GM15510 (cell line): ENCODE measurements around the gene MID1.

Source experiments
- POLR2A ChIP-seq: IDR thresholded peaks from 3 replicates; pipeline ENCODE4 v1.6.1; 2011; ENCODE audit warnings: borderline replicate concordance; ENCODE audit not compliant: insufficient read length; ENCODE audit errors: extremely low read depth

The MID1 gene

DNA sequence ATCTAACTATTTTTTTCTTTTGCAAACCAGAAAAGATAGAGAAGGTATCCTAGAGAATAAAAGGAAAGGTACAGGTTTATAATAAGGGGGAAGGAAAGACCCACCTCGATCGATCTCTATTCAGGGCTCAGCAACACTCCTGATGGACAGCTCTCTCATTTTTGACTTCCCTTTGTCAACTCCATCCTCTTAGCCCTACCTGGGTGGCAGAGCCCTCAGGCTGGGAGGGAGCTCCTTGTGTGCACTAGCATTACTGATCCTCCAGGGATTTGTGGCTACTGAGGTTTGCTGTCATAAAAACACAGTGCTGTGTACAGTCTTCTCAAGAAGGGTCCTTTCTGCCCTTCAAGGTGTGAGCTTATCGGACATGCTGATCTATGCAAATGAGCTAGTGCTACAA is 111.0 kb downstream of the MID1 start:
- no peak for TF ChIP-seq POLR2A

DNA sequence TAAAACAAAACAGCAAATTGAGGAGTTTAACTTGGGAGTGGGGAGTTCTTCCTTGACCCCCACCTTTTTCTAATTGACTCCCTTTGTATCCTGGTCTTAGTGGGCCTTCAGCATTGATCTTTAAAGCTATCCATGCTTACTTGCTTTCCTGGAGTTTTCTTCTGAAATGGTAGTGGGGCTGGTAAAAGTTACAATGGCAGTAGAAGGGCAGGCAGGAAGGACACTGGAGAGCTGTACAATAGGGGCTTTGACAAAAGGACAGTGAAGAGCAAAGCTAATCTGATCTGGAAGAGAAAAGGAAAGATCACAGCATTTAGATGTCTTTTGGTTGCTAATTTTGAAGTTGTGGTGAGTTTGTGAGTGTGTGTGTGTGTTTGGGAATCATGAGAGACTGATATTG is 111.5 kb downstream of the MID1 start:
- TF ChIP-seq POLR2A = no peak

DNA sequence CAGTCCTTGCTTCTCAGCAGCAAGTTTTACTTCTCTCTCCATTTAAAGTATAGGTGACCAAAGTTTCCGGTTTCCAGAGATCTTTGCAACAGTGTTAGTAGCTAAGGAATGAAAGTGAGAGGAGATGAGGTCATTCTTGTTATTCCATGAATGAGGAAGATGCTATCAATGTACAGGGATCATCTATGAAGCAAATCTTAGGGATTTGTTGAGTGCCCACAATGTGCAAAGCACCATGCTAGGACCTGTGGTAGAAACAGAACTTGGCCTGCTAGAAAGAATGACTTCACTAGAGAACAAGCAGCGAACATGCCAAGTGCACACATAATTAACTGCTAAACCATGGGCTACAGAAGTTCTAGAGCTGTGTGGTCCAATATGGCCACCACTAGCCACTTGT is 112.5 kb downstream of the MID1 start:
- TF ChIP-seq POLR2A = no peak

DNA sequence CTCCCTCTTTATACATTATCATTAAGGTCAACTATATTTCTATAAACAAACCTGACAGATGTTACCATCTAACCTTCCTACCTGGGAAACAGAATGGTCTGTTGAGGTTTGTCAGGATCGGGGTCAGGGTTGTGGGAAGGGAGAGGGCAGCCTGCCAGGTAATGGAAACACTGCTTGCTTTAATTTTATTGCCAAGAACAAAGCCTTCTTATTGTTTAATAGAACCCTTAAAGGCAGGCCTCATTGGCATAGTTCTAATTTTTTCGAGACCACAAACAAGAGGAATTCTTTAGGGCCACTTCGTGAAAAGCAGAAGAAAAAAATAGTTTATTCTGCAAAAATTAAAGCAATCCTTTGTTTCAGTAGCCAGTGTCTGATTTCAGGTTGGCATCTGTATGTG is 113.2 kb downstream of the MID1 start:
- no peak for TF ChIP-seq POLR2A

DNA sequence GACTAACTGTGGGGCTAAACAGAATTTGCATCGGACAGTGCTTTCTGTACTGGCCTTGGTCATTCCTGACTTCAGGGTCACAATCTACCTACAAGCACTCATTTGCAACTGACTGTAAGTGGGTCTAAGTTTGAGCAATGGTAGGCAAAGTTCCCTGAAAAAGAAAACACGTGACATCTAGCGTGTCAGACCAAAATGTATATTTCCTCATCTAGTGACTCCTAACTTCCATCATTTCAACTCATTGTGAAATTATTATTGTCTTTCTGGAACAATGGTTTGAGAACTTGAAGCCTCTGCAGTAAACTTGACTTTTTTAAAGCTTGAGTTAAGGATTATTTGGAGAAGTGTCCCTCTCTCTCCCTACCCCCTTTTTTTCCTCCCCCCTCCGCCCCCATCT is 113.6 kb downstream of the MID1 start:
- no peak for TF ChIP-seq POLR2A

DNA sequence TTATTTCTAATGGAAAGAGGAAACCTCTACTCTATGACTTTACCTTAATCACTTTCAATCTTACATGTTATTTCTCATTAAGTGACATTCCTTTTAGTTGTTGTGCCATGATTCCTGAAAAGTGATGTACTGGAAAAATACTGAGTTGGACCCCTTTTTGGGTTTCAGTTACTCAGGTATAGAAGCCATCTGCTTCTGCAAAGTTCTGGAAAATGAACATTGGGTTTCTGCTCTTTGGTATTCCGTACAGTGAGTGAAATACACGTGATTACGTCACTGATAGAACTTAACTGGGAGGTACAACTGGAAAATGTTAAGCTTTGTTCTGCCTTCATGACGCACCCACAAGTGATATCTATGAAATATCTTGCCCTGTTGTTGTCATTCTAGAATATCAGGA is 114.7 kb downstream of the MID1 start:
- TF ChIP-seq POLR2A = no peak

DNA sequence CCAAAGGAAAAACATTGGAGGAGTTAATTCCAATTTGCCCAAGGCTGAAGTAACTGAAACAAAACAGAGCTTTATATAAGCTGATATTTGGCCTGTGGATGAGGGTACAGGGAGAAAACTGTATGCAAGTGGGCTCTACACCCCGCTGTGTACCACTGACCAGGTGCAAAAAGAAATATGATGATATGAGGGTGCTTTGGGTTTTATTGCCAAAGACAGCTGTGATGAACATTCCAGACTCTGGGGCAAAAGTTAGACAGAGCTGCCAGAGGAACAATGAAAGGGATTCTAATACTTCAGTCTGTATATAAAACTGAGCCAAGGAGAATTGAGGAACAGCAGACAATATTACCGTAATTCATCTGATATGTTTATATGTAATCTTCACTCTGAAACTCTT is 117.4 kb downstream of the MID1 start:
- no peak for TF ChIP-seq POLR2A

DNA sequence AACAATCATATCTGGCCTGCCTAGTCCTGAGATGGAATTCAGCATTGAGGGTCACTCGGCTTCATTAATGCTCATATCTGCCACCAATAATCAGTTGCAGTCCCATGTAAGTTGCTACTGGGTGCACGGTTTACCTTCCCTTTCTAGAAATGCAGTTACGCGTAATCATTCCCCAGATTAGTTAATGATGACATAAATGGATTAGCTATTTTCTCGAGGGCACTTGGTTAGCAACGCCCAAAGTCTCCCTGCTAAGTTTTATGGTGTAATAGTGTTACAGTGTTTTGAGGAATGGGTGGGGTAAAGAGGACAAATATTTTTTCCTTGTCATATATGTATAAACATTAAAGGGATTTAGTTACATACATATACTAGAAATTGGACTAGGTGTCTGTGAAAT is 118.8 kb downstream of the MID1 start:
- TF ChIP-seq POLR2A = no peak

DNA sequence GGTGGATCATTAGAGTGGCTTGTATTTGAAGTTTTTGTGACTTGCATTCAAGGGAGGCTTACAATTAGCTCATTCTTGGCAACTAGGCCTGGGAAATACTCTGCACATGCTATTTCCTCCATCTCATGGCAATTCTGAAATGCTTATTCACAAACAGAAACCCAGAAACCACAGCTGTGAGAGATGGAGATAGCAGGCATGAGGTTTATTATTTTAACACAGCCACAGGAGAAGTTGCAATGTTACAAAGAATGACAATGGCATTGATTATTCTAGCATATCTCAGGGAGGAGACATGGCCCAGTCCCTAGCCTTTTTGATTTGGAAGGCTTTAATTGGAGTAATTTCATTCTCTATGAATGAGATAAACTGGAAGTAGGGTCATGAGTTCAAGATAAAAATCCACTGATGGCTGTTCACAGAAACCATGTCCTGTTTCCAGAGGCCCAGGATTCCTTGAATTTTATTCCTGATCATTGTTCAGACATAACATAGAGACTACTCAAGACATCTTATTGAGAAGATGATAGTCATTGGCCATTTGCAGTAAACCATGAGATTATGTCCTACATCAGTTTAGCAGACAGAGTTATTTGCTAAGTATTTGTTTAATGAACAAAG is 123.9 kb downstream of the MID1 start:
- TF ChIP-seq POLR2A = no peak

DNA sequence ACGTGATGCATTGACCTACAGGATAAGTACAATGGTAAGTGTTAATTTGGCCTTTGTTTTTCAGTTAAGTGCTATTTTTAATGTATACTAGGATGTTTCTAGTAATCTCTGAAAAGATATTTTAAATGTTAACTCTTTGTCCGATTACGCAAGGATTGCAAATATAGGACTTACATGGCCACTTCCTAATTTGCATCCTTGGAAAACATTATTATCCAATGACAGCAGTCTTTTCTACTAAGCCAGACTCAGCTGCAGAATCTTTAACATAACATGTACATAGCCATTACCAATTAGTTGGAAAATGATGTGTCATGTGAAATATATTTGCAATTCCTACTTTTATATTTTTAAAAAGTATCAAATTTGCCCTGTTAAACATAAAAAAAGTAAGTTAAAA is 124.7 kb downstream of the MID1 start:
- no peak for TF ChIP-seq POLR2A

DNA sequence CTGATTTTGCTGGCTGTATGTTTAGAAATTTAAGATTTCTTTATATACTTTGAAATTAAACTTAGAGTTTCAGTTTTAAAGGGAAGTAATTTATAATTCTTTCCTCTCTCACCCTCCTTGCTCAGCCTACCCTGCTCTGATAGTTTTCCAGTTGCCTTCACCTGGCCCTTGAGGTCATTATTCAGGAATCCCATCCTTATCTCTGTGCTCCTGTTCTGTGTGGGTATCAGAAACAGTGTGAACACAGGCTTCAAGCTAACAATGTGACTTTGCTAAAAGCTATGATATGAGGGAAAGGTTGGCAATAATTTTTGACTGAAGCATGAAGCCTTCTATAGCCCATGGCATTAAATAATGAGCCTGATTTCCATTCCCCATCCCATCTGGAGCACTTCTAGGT is 128.1 kb downstream of the MID1 start:
- no peak for TF ChIP-seq POLR2A

DNA sequence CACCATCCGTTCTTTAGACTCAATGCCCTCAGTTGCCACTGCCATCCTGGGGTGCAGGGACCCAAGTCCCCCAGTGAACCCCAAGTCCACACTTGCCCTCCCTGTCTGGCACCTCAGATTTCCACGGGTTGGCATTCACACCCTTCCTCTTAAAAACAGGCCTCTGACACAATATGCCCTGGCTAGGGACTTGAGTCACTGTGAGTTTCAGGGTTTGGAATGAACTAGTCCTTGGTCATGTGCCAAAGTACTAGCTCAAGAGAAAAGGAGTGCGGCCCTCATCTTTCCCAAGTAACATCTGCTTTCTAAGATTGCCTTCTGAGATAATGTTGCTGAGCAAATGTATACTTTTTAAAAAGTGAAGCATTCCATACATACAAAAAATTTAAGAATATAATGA is 134.0 kb downstream of the MID1 start:
- TF ChIP-seq POLR2A = no peak

DNA sequence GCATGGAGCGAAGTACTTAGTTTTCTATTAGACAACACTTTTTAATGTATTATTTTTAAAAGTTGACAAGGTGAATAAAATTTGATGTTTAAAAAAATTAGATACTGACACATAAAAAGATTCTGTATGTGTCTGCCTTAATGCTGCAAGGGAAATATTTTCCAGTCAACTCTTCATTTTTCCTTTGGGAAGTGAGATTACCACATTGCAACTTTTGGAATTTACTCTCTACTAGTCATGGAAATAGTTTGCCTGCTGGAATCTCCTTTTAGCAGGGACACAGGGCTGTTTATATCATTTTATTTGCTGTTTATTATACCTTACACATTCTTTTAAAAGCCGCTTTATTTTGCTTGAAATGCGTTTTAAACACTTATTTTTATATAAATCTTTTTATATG is 135.1 kb downstream of the MID1 start:
- TF ChIP-seq POLR2A = no peak

DNA sequence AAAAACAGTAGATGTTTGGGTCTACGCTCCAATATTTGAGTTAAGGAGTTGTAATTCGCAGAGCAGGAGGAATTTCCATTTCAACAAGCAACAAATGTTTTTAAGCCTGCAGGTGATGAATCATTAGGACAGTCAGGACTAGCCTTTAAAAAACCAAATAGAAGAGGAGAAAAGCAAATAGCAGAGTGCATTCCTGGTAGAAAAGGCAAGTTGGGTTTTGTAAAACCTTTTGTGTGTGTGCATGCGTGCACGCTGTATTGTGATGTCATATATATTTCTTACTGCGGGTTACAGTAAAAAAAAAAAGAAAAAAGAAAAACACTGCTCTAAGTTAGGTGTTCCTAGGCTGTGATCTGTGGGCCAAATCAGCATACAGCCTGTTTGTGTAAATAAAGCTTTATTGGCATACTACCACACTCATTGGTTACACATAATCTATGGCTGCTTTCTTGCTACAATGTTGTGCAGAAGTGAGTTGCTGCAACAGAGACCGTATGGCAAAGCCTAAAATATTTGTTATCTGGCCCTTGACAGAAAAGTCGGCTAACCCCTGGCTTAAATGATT is 135.6 kb downstream of the MID1 start:
- no peak for TF ChIP-seq POLR2A

DNA sequence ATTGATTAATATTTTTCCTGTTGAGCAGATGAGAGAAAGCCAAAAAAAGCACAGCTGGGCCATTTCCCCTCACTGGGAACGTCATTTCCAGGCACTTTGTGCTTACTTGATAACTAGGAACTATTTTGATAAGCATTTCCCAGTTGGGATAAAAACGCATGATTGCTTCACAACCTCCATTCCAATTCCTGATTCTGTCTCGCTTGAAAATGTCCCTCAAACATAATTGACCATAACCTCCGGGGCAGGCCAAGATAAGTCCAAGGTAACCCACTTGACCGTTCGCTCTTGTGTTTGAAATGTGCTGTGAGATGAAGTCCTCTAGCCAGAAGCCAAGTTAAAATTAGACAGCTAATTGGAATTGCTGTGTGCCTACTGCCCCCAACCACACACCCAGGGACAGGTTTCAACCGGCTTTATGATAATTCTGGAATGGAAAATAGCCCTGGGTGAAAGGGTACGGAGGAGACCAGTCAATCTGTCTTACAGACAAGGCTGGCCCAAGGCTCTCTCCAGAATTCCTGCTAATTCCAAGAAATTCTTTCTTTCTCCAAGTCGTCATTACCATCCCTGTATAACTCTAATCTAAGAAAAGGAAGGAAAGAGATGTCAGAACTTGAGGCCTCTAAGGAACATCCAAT is 137.1 kb downstream of the MID1 start:
- no peak for TF ChIP-seq POLR2A

DNA sequence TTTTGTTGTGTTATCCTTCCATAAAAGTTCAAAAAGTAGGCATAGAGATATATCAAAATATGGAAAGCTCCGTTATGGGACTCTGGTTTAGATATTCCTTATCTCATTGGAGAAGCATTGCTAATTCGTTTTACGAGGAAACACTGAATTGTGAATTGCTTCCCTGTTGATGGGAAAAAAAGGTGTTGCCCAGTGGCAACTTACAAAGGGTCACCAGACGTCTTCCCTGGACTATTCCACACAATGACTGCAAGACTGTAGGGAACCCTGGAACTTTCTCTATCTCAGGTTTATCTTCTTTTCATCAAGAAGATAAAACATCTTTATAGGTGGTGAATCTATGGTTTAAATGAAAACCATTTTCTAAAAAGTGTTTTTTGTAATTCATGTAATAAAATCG is 137.7 kb downstream of the MID1 start:
- TF ChIP-seq POLR2A = no peak

DNA sequence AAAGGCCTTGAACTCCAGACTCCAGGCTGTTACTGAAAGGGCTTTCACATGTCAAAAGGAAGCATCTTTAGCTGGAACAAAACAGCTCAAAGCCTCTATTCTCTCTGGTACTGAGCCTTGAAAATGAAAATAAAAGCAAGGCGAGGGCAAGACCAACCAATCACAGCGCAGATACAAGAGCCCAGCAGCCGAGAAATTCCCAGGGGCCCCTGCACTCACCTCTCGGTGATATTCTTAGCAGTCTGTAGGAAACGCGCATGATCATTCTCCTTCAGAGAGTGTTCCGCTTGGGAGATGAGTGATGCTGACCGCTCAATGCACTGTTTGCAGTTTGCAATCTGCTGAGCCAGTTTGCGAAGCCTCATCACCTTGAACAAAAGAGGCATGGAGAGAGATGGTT is 138.1 kb downstream of the MID1 start:
- TF ChIP-seq POLR2A = no peak

DNA sequence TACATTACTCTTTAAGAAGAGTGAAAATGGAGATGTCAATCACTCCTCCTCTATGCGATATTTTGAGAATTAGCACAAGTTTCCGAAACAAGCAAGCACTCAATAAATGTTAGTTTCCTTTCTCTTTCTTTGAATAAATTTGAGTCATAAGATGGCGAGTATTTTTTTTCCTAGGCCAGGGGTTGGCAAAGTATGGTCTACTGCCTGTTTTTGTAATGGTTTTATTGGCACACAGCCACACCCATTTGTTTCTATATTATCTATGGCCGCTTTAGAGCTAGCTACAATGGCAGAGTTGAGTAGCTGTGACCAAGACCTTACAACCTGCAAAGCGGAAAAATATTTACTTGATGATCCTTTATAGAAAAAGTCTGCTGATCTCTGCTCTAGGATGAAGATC is 139.5 kb downstream of the MID1 start:
- TF ChIP-seq POLR2A = no peak

DNA sequence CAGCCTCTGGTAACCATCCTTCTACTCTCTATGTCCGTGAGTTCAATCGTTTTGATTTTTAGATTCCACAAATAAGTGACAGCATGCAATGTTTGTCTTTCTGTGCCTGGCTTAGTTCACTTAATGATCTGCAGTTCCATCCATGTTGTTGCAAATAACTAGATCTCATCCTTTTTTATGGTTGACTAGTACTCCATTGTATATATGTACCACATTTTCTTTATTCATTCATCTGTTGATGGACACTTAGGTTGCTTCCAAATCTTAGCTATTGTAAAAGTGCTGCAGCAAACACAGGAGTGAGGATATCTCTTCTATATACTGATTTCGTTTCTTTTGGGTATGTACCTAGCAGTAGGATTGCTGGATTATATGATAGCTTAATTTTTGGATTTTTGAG is 140.9 kb downstream of the MID1 start:
- no peak for TF ChIP-seq POLR2A
